ENCODE results near the gene RIMKLA.

GRCh38 chr1:42364089-42364488, 16.5 kb upstream of the RIMKLA start:
- TF ChIP-seq CTCF (conservative IDR thresholded peaks at IDR 0.05; ENCODE audit: low read depth in 2 of 2) (no peak), POLR2AphosphoS5 (IDR thresholded peaks at IDR 0.05; ENCODE audit: low read depth) (no peak), EZH2 (IDR thresholded peaks at IDR 0.05; ENCODE audit: low read depth, unreplicated experiment) (no peak), ETS1 (IDR thresholded peaks at IDR 0.05) (no peak), ZNF462 (CRISPR knock-in tag; IDR thresholded peaks at IDR 0.05) (no peak), CREB1 (CRISPR knock-in tag; IDR thresholded peaks at IDR 0.05; ENCODE audit: low read depth) (no peak), JUNB (IDR thresholded peaks at IDR 0.05; ENCODE audit: unreplicated experiment) (no peak), NANOG (IDR thresholded peaks at IDR 0.05; ENCODE audit: borderline replicate concordance) (no peak), EZH2phosphoT487 (IDR thresholded peaks at IDR 0.05; ENCODE audit: unreplicated experiment) (no peak), ZNF331 (CRISPR knock-in tag; IDR thresholded peaks at IDR 0.05; ENCODE audit: low read depth) (no peak), ZNF114 (CRISPR knock-in tag; IDR thresholded peaks at IDR 0.05) (no peak)
- TF ChIP-seq, protein P1, sequence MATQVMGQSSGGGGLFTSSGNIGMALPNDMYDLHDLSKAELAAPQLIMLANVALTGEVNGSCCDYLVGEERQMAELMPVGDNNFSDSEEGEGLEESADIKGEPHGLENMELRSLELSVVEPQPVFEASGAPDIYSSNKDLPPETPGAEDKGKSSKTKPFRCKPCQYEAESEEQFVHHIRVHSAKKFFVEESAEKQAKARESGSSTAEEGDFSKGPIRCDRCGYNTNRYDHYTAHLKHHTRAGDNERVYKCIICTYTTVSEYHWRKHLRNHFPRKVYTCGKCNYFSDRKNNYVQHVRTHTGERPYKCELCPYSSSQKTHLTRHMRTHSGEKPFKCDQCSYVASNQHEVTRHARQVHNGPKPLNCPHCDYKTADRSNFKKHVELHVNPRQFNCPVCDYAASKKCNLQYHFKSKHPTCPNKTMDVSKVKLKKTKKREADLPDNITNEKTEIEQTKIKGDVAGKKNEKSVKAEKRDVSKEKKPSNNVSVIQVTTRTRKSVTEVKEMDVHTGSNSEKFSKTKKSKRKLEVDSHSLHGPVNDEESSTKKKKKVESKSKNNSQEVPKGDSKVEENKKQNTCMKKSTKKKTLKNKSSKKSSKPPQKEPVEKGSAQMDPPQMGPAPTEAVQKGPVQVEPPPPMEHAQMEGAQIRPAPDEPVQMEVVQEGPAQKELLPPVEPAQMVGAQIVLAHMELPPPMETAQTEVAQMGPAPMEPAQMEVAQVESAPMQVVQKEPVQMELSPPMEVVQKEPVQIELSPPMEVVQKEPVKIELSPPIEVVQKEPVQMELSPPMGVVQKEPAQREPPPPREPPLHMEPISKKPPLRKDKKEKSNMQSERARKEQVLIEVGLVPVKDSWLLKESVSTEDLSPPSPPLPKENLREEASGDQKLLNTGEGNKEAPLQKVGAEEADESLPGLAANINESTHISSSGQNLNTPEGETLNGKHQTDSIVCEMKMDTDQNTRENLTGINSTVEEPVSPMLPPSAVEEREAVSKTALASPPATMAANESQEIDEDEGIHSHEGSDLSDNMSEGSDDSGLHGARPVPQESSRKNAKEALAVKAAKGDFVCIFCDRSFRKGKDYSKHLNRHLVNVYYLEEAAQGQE (IDR thresholded peaks at IDR 0.05; ENCODE audit: unreplicated experiment): no peak

All from GM23338 (cell line).